ENCODE results near the gene BLTP3B. TPM values are rescaled to one million over a fixed set of nuclear protein-coding genes. Genes with fewer than 3 reads are reported as not detected.

Gene BLTP3B
- total and polyA plus RNA-seq, 2 of the 13 experiments (the other 11 are each of a cell fraction or from before 2014, with no cell fraction given) = 15.6 to 24.4 TPM

- no peak for TF ChIP-seq HNRNPL (IDR thresholded peaks at IDR 0.05; ENCODE audit: low read depth, low read length)
- no peak for TF ChIP-seq ZNF253 (CRISPR knock-in tag; IDR thresholded peaks at IDR 0.05; ENCODE audit: borderline replicate concordance)
- no peak for TF ChIP-seq SMAD9 (CRISPR knock-in tag; IDR thresholded peaks at IDR 0.05)
- peak; percentile 21; the same call in 1 of the 2 replicates for TF ChIP-seq PATZ1 (CRISPR knock-in tag; IDR thresholded peaks at IDR 0.05)
- peak; percentile 78 for TF ChIP-seq HNF4G (IDR thresholded peaks at IDR 0.05; ENCODE audit: borderline replicate concordance, low read depth, low read length)
- no peak for TF ChIP-seq HNF4G (CRISPR knock-in tag; IDR thresholded peaks at IDR 0.05; ENCODE audit: borderline replicate concordance, low read depth)
- TF ChIP-seq MEF2D (CRISPR knock-in tag; IDR thresholded peaks at IDR 0.05) = no peak
- TF ChIP-seq RARA (CRISPR knock-in tag; IDR thresholded peaks at IDR 0.05) = peak; percentile 25; the same call in 1 of the 2 replicates
- no peak for TF ChIP-seq MXD1 (CRISPR knock-in tag; IDR thresholded peaks at IDR 0.05)
- TF ChIP-seq TFDP1 (CRISPR knock-in tag; IDR thresholded peaks at IDR 0.05; ENCODE audit: borderline replicate concordance) = no peak
- TF ChIP-seq THAP8 (CRISPR knock-in tag; IDR thresholded peaks at IDR 0.05; ENCODE audit: borderline replicate concordance) = no peak
- TF ChIP-seq ZNF263 (CRISPR knock-in tag; IDR thresholded peaks at IDR 0.05) = peak; percentile 69
- TF ChIP-seq SP4 (CRISPR knock-in tag; IDR thresholded peaks at IDR 0.05) = 0 out of 2 replicates have a peak, but pooled peaks have one; percentile 32
- TF ChIP-seq HDAC6 (IDR thresholded peaks at IDR 0.05; ENCODE audit: low read depth, low read length) = no peak
- TF ChIP-seq GMEB1 (CRISPR knock-in tag; IDR thresholded peaks at IDR 0.05; ENCODE audit: borderline replicate concordance) = no peak
- no peak for TF ChIP-seq GATAD1 (CRISPR knock-in tag; IDR thresholded peaks at IDR 0.05)
- peak; percentile 79 for TF ChIP-seq ZNF7 (CRISPR knock-in tag; IDR thresholded peaks at IDR 0.05)
- no peak for TF ChIP-seq ZNF354B (CRISPR knock-in tag; IDR thresholded peaks at IDR 0.05)
- TF ChIP-seq ZNF33A (CRISPR knock-in tag; IDR thresholded peaks at IDR 0.05; ENCODE audit: borderline replicate concordance) = no peak
- no peak for TF ChIP-seq NFE2 (CRISPR knock-in tag; IDR thresholded peaks at IDR 0.05)
- peak; percentile 48; the same call in 1 of the 2 replicates for TF ChIP-seq ZNF652 (CRISPR knock-in tag; IDR thresholded peaks at IDR 0.05; ENCODE audit: borderline replicate concordance, low read depth)
- TF ChIP-seq MAX (IDR thresholded peaks at IDR 0.05) = peak; percentile 60; the same call in 1 of the 2 replicates
- TF ChIP-seq TEF (CRISPR knock-in tag; IDR thresholded peaks at IDR 0.05) = no peak
Observed at GRCh38 chr12:100145643-100146042, 3.0 kb upstream of the BLTP3B start (continued).

Data from HepG2 (cell line).